Astrocyte (in vitro differentiated cells and primary cell): ENCODE data around the gene TUBA1A.

ENCODE experiments used
- EZH2 ChIP-seq: IDR thresholded peaks from 2 replicates; pipeline ENCODE4 v1.6.1; 2012; ENCODE audit warnings: mild to moderate bottlenecking, low read length, inconsistent platforms; ENCODE audit not compliant: insufficient read depth
- TF ChIP-seq, protein P1 (sequence below): IDR thresholded peaks from 2 replicates; pipeline ENCODE4 v1.5.1; 2011; ENCODE audit warnings: low read depth, mild to moderate bottlenecking, inconsistent platforms, low read length, moderate library complexity; ENCODE audit not compliant: insufficient read depth

DNA sequence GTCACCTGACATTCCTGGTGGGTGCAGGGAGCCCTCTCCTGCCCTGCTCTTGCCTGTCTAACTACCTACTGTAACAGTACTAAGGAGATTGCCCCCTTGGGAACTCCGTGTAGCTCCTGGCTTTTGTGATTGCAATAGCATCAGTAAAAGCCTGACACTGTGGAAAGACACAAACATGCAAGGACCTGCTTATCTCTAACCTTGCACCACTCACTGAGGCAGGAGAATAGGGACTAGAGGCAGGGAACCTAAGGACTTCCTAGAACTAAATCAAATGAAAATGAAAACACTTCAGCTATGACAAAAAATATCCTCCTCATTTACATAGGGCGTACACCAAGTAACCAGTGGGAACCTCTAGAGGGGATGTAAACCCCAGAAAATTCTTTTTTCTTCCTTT lies 28.5 kb downstream of the TUBA1A start:
- TF ChIP-seq, protein P1, sequence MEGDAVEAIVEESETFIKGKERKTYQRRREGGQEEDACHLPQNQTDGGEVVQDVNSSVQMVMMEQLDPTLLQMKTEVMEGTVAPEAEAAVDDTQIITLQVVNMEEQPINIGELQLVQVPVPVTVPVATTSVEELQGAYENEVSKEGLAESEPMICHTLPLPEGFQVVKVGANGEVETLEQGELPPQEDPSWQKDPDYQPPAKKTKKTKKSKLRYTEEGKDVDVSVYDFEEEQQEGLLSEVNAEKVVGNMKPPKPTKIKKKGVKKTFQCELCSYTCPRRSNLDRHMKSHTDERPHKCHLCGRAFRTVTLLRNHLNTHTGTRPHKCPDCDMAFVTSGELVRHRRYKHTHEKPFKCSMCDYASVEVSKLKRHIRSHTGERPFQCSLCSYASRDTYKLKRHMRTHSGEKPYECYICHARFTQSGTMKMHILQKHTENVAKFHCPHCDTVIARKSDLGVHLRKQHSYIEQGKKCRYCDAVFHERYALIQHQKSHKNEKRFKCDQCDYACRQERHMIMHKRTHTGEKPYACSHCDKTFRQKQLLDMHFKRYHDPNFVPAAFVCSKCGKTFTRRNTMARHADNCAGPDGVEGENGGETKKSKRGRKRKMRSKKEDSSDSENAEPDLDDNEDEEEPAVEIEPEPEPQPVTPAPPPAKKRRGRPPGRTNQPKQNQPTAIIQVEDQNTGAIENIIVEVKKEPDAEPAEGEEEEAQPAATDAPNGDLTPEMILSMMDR = no peak
- no peak for TF ChIP-seq EZH2
